ENCODE measurements around the gene ABCC2. TPM values are rescaled to one million over a fixed set of nuclear protein-coding genes. Genes with fewer than 3 reads are reported as not detected.

The ABCC2 gene
- polyA plus RNA-seq, 1 donor from 2014 or later = 2.0 TPM

DNA sequence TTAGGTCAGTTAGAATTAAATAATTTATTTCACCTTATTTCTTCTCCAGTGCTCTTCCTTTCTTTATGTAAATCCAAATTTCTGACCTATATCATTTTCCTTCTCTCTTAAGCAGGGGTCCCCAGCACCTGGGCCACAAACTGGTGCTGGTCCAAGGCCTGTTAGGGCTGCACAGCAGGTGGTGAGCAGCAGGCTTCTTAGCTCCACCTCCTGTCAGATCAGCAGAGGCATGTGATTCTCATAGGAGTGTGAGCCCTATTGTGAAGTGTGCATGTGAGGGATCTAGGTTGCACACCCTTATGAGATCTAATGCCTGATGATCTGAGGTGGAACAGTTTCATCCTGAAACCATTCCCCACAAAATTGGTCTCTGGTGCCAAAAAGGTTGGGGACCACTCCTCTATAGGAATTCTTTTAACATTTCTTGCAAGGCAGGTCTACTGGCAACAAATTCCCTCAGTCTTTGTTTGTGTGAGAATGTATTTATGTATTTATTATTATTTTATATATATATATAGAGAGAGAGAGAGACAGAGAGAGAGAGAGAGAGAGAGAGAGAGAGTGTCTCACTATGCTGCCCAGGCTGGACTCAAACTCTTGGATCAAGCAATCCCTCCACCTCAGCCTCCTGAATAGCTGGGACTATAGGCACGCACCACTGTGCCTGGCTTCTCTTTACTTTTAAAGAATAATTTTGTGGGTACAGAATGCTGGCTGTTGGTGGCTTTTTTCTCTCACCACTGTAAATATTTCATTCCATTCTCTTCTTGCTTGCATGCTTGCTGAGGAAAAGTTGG is 4.3 kb upstream of the ABCC2 start:
- H3K4me3 ChIP-seq (ENCODE audit: low read length) = no peak overlapping the region
- H3K9me3 ChIP-seq (ENCODE audit: low read length) = no peaks in the 10 kb centered on the region
- H3K36me3 ChIP-seq (ENCODE audit: insufficient read depth, low read length) = no peaks in the 10 kb centered on the region
- TF ChIP-seq MXI1 (conservative IDR thresholded peaks at IDR 0.05; ENCODE audit: poor library complexity, severe bottlenecking) (no peak), RAD21 (conservative IDR thresholded peaks at IDR 0.05) (no peak), POLR2AphosphoS5 (IDR thresholded peaks at IDR 0.05) (no peak), EP300 (conservative IDR thresholded peaks at IDR 0.05; ENCODE audit: poor library complexity, severe bottlenecking) (no peak)
- TF ChIP-seq, protein P1, sequence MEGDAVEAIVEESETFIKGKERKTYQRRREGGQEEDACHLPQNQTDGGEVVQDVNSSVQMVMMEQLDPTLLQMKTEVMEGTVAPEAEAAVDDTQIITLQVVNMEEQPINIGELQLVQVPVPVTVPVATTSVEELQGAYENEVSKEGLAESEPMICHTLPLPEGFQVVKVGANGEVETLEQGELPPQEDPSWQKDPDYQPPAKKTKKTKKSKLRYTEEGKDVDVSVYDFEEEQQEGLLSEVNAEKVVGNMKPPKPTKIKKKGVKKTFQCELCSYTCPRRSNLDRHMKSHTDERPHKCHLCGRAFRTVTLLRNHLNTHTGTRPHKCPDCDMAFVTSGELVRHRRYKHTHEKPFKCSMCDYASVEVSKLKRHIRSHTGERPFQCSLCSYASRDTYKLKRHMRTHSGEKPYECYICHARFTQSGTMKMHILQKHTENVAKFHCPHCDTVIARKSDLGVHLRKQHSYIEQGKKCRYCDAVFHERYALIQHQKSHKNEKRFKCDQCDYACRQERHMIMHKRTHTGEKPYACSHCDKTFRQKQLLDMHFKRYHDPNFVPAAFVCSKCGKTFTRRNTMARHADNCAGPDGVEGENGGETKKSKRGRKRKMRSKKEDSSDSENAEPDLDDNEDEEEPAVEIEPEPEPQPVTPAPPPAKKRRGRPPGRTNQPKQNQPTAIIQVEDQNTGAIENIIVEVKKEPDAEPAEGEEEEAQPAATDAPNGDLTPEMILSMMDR (IDR thresholded peaks at IDR 0.05; ENCODE audit: poor library complexity, severe bottlenecking) = no peak
- no peaks in the 10 kb centered on the region for H3K9me2 ChIP-seq (ENCODE audit: insufficient read depth, low read length)
- no peak overlapping the region for H3K4me2 ChIP-seq (ENCODE audit: low read length)
- H3K9ac ChIP-seq (ENCODE audit: low read length) = no peak overlapping the region
- no peak overlapping the region for H3K27ac ChIP-seq (ENCODE audit: low read length)
- H3F3A ChIP-seq (ENCODE audit: insufficient read depth, low read length, poor library complexity, severe bottlenecking) = no peaks in the 10 kb centered on the region
- no peaks in the 10 kb centered on the region for H3K79me2 ChIP-seq (replicated peaks; ENCODE audit: insufficient read depth, low read length)
- no peaks in the 10 kb centered on the region for H3K27me3 ChIP-seq (ENCODE audit: insufficient read depth, low read depth, low read length)
- no peak overlapping the region for H2AFZ ChIP-seq (ENCODE audit: low read depth, low read length)
- H4K20me1 ChIP-seq (ENCODE audit: insufficient read depth) = no peaks in the 10 kb centered on the region

DNA sequence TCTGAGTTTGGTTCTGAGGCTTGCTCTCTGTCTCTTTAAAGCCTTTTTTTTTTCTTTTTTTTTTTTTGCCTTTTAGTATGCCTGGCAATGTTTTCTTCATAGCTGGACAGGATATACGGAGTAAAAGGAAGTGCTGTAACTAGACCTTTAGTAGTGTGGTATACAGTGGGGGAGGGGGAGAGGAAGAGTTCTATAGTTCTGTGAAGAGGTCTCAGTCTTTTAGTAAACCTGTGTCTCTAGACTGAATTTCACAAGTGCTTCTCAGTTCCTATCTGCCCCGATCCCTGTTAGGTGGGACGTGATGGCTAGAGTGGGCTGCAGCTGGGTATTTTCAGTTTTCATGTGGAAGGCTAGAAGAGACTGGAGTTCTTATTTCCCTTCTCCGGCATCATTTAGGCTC is 3.1 kb upstream of the ABCC2 start:
- no peaks in the 10 kb centered on the region for H3K27me3 ChIP-seq (ENCODE audit: insufficient read depth, low read depth, low read length)
- H3K4me2 ChIP-seq (ENCODE audit: low read length) = no peak overlapping the region
- H2AFZ ChIP-seq (ENCODE audit: low read depth, low read length) = no peak overlapping the region
- H3K9ac ChIP-seq (ENCODE audit: low read length) = no peak overlapping the region
- H3K9me3 ChIP-seq (ENCODE audit: low read length) = no peaks in the 10 kb centered on the region
- no peaks in the 10 kb centered on the region for H3K36me3 ChIP-seq (ENCODE audit: insufficient read depth, low read length)
- H3F3A ChIP-seq (ENCODE audit: insufficient read depth, low read length, poor library complexity, severe bottlenecking) = no peaks in the 10 kb centered on the region
- no peak overlapping the region for H3K27ac ChIP-seq (ENCODE audit: low read length)
- H4K20me1 ChIP-seq (ENCODE audit: insufficient read depth) = no peaks in the 10 kb centered on the region
- H3K9me2 ChIP-seq (ENCODE audit: insufficient read depth, low read length) = no peaks in the 10 kb centered on the region
- TF ChIP-seq TAF1 (IDR thresholded peaks at IDR 0.05; ENCODE audit: low read depth) (no peak), MXI1 (conservative IDR thresholded peaks at IDR 0.05; ENCODE audit: poor library complexity, severe bottlenecking) (no peak), POLR2AphosphoS5 (IDR thresholded peaks at IDR 0.05) (no peak), EP300 (conservative IDR thresholded peaks at IDR 0.05; ENCODE audit: poor library complexity, severe bottlenecking) (no peak), SMC3 (conservative IDR thresholded peaks at IDR 0.05; ENCODE audit: poor library complexity) (no peak), RAD21 (conservative IDR thresholded peaks at IDR 0.05) (no peak), EZH2 (IDR thresholded peaks at IDR 0.05; ENCODE audit: borderline replicate concordance, insufficient read depth, low read length, poor library complexity, severe bottlenecking) (no peak)
- TF ChIP-seq, protein P1 (IDR thresholded peaks at IDR 0.05; ENCODE audit: poor library complexity, severe bottlenecking) = no peak
- TF ChIP-seq, protein P2, sequence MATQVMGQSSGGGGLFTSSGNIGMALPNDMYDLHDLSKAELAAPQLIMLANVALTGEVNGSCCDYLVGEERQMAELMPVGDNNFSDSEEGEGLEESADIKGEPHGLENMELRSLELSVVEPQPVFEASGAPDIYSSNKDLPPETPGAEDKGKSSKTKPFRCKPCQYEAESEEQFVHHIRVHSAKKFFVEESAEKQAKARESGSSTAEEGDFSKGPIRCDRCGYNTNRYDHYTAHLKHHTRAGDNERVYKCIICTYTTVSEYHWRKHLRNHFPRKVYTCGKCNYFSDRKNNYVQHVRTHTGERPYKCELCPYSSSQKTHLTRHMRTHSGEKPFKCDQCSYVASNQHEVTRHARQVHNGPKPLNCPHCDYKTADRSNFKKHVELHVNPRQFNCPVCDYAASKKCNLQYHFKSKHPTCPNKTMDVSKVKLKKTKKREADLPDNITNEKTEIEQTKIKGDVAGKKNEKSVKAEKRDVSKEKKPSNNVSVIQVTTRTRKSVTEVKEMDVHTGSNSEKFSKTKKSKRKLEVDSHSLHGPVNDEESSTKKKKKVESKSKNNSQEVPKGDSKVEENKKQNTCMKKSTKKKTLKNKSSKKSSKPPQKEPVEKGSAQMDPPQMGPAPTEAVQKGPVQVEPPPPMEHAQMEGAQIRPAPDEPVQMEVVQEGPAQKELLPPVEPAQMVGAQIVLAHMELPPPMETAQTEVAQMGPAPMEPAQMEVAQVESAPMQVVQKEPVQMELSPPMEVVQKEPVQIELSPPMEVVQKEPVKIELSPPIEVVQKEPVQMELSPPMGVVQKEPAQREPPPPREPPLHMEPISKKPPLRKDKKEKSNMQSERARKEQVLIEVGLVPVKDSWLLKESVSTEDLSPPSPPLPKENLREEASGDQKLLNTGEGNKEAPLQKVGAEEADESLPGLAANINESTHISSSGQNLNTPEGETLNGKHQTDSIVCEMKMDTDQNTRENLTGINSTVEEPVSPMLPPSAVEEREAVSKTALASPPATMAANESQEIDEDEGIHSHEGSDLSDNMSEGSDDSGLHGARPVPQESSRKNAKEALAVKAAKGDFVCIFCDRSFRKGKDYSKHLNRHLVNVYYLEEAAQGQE (IDR thresholded peaks at IDR 0.05; ENCODE audit: borderline replicate concordance) = no peak
- H3K79me2 ChIP-seq (replicated peaks; ENCODE audit: insufficient read depth, low read length) = no peaks in the 10 kb centered on the region
- no peak overlapping the region for H3K4me3 ChIP-seq (ENCODE audit: low read length)
